B cell (primary cell): ENCODE results near the gene OTULINL. TPM values are rescaled to one million over a fixed set of nuclear protein-coding genes. Genes with fewer than 3 reads are reported as not detected.

Experiments used
- ATAC-seq: fragments of 200-7000 bp; cut with Tn5 transposase; one replicate; pipeline ENCODE4 v1.10.0; 2021; ENCODE audit warnings: low read depth, mild to moderate bottlenecking, moderate number of reproducible peaks, moderate library complexity
- CTCF ChIA-PET: fragments of 350-600 bp; sonication (Branson Sonifier 250); formaldehyde crosslinking; loops from one replicate; lab custom pipeline; 2021; ENCODE audit warnings: antibody characterized with exemption, inconsistent platforms; lab: Charles Lee
- POLR2A ChIA-PET: fragments of 350-600 bp; sonication (Branson Sonifier 250); formaldehyde crosslinking; loops from one replicate; lab custom pipeline; 2021; ENCODE audit warnings: antibody characterized with exemption; lab: Charles Lee
- DNase-seq: peaks from one replicate; pipeline ENCODE4 v3.0.0; 2013
- H2AFZ ChIP-seq: 2 replicates; pipeline ENCODE4 v1.6.1; 2012; ENCODE audit warnings: mild to moderate bottlenecking, low read depth, low read length; ENCODE audit not compliant: insufficient read depth, poor library complexity, severe bottlenecking
- H3K27ac ChIP-seq, 2 donors: 1 replicate in 1 of 2; 2 replicates in 1 of 2; pipeline ENCODE4 v1.5.1; 2012 to 2013; ENCODE audit warnings: low read length in 2 of 2, mild to moderate bottlenecking in 2 of 2, moderate library complexity in 1 of 2
- H3K27me3 ChIP-seq, 4 experiments: fragments of 200-600 bp in 1 of 4; sonication (generic) in 1 of 4; replicated peaks in 1 of 4; 1 replicate in 2 of 4; 2 replicates in 2 of 4; pipeline versions ENCODE4 v1.6.1 to v1.7.0; 2013 to 2016; ENCODE audit warnings: low read length in 3 of 4, mild to moderate bottlenecking in 2 of 4, mixed read lengths in 1 of 4, moderate library complexity in 1 of 4; ENCODE audit not compliant: insufficient read depth in 4 of 4, control insufficient read depth in 3 of 4; ENCODE audit errors: control extremely low read depth in 1 of 4
- H3K36me3 ChIP-seq, 2 experiments: replicated peaks in 1 of 2; 1 replicate in 1 of 2; 2 replicates in 1 of 2; pipeline versions ENCODE4 v1.6.1 to v1.7.1; 2013; ENCODE audit warnings: low read length in 1 of 2; ENCODE audit not compliant: insufficient read depth in 2 of 2, control insufficient read depth in 1 of 2; ENCODE audit errors: control extremely low read depth in 1 of 2, extremely low read depth in 1 of 2
- H3K4me1 ChIP-seq, 2 donors: fragments of 200-600 bp in 1 of 2; sonication (generic) in 1 of 2; 1 replicate in 1 of 2; 2 replicates in 1 of 2; pipeline versions ENCODE4 v1.5.1 to v1.6.1; 2013 to 2017; ENCODE audit warnings: low read length in 2 of 2; ENCODE audit not compliant: control insufficient read depth in 2 of 2, insufficient read depth in 2 of 2
- H3K4me2 ChIP-seq: replicated peaks from 2 replicates; pipeline ENCODE3; 2012; ENCODE audit warnings: mild to moderate bottlenecking, low read depth, low read length; ENCODE audit not compliant: poor library complexity, severe bottlenecking
- H3K4me3 ChIP-seq, 5 experiments: fragments of 200-600 bp in 1 of 5; sonication (generic) in 1 of 5; 1 replicate in 3 of 5; 2 replicates in 2 of 5; pipeline versions ENCODE4 v1.5.1 to v1.7.0; 2011 to 2016; ENCODE audit warnings: low read length in 4 of 5, mild to moderate bottlenecking in 4 of 5, low read depth in 2 of 5, control low read depth in 1 of 5, moderate library complexity in 1 of 5; ENCODE audit not compliant: insufficient read depth in 1 of 5; ENCODE audit errors: control extremely low read depth in 1 of 5, extremely low read depth in 1 of 5
- H3K79me2 ChIP-seq: fragments of 200-600 bp; sonication (generic); one replicate; pipeline ENCODE4 v1.6.0; 2016; ENCODE audit warnings: low read length; ENCODE audit not compliant: control insufficient read depth, insufficient read depth
- H3K9ac ChIP-seq: fragments of 200-600 bp; sonication (generic); 2 replicates; pipeline ENCODE4 v1.6.1; 2017; ENCODE audit warnings: mild to moderate bottlenecking, low read length, moderate library complexity
- H3K9me3 ChIP-seq, 3 donors: one replicate each; pipeline versions ENCODE4 v1.6.1 to v1.7.1; 2013; ENCODE audit warnings: low read length in 2 of 3; ENCODE audit not compliant: control insufficient read depth in 2 of 3, insufficient read depth in 1 of 3; ENCODE audit errors: control extremely low read depth in 1 of 3
- H4K20me1 ChIP-seq: 2 replicates; pipeline ENCODE4 v1.6.0; 2012; ENCODE audit warnings: mild to moderate bottlenecking, low read length; ENCODE audit not compliant: insufficient read depth, control insufficient read depth, poor library complexity, severe bottlenecking
- H3K27ac Mint-ChIP-seq: one replicate; pipeline ENCODE4 v1.8.0; 2021; ENCODE audit warnings: mixed read lengths
- H3K27me3 Mint-ChIP-seq: one replicate; pipeline ENCODE4 v1.8.0; 2021; ENCODE audit warnings: mixed read lengths
- H3K4me1 Mint-ChIP-seq: one replicate; pipeline ENCODE4 v1.8.0; 2021; ENCODE audit warnings: mixed read lengths
- H3K4me3 Mint-ChIP-seq: one replicate; pipeline ENCODE4 v1.8.0; 2021; ENCODE audit warnings: mixed read lengths
- H3K9me3 Mint-ChIP-seq: one replicate; pipeline ENCODE4 v1.8.0; 2022; ENCODE audit warnings: mixed read lengths; ENCODE audit not compliant: insufficient read depth
- EZH2 ChIP-seq: IDR thresholded peaks from 2 replicates; pipeline ENCODE4 v1.6.1; 2012; ENCODE audit warnings: borderline replicate concordance, low read depth, mild to moderate bottlenecking, moderate library complexity, low read length; ENCODE audit not compliant: insufficient read depth, poor library complexity, severe bottlenecking
- WGBS: methylation state at CpG from one replicate; pipeline ENCODE4 v1.1.5; 2013; ENCODE audit warnings: missing lambda C conversion rate; ENCODE audit not compliant: insufficient coverage; 5-methylcytosine and 5-hydroxymethylcytosine counted together
- intact Hi-C: fragments of 100-400 bp; cut with micrococcal nuclease; formaldehyde crosslinking; loops from one replicate; pipeline ENCODE4 v1.10.0; 2022
- polyA plus RNA-seq: library from polyadenylated mRNA; depleted of rRNA; stranded (reverse); fragments of >200 nt; gene quantifications from 2 replicates; pipeline ENCODE4 v1.2.3, GENCODE V29; 2012
- total RNA-seq, 2 donors: library from RNA; stranded (reverse); fragments of 120-200 nt in 1 of 2; gene quantifications; 1 replicate in 1 of 2; 2 replicates in 1 of 2; pipeline versions ENCODE4 v1.2.3 to v1.2.4, GENCODE V29; 2013 to 2022
- TF ChIP-seq, protein P1 (sequence below): fragments of 200-600 bp; IDR thresholded peaks from one replicate; pipeline ENCODE4 v1.8.0; 2022; ENCODE audit warnings: antibody characterized with exemption, mild to moderate bottlenecking

Gene OTULINL
- total and polyA plus RNA-seq, 2 donors (not counting 1 experiment from before 2014, with no cell fraction given): 0.33 to 0.81 TPM

DNA sequence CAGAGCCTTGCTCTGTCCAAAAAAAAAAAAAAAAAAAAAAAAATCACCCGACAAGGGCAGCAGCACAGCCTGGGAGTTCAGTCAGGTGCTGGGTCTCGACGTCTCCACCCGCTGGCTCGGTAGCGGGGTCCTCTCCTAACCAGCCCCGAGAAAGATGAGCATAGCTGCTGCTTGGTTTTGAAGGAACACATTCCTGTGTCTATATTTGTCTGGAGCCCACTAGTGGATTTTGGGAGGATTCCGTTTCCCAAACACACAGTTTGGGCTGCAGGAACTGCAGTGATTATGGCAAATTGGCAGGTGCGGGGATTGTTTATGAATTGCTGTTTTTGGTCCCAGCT is 1.2 kb downstream of the OTULINL start:
- Histone ChIP-seq H3K79me2 (no peaks in the 10 kb centered on the region), H3K27ac (no peak overlapping the region), H3K27me3 (peaks cover 0 to 39% (median 18%) of the 10 kb centered on the region in 4 experiments), H3K4me1 (peaks cover 9 to 14% of the 10 kb centered on the region in 2 donors), H2AFZ (no peak overlapping the region), H3K9me3 (peaks cover 0 to 4% (median 0%) of the 10 kb centered on the region in 3 donors), H3K9ac (no peak overlapping the region), H4K20me1 (no peaks in the 10 kb centered on the region), H3K4me3 (peak overlapping the region in 1 of 5 experiments; percentile 63), H3K4me2 (peak overlapping the region; percentile 98), H3K36me3 (no peaks in the 10 kb centered on the region)
- Mint-ChIP-seq H3K27me3 (peaks cover 44% of the 10 kb centered on the region), H3K9me3 (no peaks in the 10 kb centered on the region), H3K27ac (no peak overlapping the region), H3K4me3 (peak overlapping the region; percentile 74), H3K4me1 (peaks cover 5% of the 10 kb centered on the region)
- intact Hi-C loops: loop anchor here (5.0 to 10.0 kb wide), 3 partner anchors 85 to 438 kb away; partner anchors contain the start of gene TRIO
- POLR2A ChIA-PET: interaction anchor here (1.0 kb wide), 1 partner anchor 13 kb away, joined by 11 read pairs; no protein-coding TSS in a partner anchor
- CTCF ChIA-PET: interaction anchor here (1.0 kb wide), 1 partner anchor 10 kb away, joined by 3 read pairs; no protein-coding TSS in a partner anchor
- TF ChIP-seq, protein P1, sequence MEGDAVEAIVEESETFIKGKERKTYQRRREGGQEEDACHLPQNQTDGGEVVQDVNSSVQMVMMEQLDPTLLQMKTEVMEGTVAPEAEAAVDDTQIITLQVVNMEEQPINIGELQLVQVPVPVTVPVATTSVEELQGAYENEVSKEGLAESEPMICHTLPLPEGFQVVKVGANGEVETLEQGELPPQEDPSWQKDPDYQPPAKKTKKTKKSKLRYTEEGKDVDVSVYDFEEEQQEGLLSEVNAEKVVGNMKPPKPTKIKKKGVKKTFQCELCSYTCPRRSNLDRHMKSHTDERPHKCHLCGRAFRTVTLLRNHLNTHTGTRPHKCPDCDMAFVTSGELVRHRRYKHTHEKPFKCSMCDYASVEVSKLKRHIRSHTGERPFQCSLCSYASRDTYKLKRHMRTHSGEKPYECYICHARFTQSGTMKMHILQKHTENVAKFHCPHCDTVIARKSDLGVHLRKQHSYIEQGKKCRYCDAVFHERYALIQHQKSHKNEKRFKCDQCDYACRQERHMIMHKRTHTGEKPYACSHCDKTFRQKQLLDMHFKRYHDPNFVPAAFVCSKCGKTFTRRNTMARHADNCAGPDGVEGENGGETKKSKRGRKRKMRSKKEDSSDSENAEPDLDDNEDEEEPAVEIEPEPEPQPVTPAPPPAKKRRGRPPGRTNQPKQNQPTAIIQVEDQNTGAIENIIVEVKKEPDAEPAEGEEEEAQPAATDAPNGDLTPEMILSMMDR: no peak
- TF ChIP-seq EZH2: no peak
- ATAC-seq (no peak), DNase-seq (no peak)
- 70% methylated on average over 8 of the region's 9 CpGs for WGBS

DNA sequence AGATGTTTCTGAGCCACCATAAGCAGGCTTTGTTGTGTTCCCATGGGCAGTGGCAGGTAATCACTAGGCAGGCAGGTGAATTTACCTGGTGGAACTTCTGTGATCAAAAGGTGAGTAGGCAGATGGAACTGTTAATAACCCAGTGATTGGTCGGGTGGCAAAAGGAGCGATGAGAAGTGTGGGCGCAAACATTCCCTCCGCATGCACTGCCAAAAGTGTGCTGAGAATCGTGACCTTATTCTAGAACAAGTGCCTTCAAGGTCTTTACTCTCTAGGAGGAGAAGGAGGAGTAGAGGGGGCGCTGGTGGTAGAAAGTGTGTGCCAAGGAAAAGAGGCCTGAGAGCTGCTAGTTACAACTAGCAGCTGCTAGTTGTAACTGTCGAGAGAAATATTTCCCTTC is 3.3 kb downstream of the OTULINL start:
- Histone ChIP-seq H4K20me1 (no peaks in the 10 kb centered on the region), H3K27me3 (peaks cover 0 to 26% (median 14%) of the 10 kb centered on the region in 4 experiments), H3K36me3 (no peaks in the 10 kb centered on the region), H3K4me3 (no peak overlapping the region), H3K9ac (no peak overlapping the region), H3K4me2 (no peak overlapping the region), H2AFZ (no peak overlapping the region), H3K27ac (no peak overlapping the region), H3K9me3 (peaks cover 0 to 8% (median 0%) of the 10 kb centered on the region in 3 donors), H3K79me2 (no peaks in the 10 kb centered on the region), H3K4me1 (peaks cover 9 to 14% of the 10 kb centered on the region in 2 donors)
- Mint-ChIP-seq H3K4me1 (peaks cover 7% of the 10 kb centered on the region), H3K27me3 (peaks cover 27% of the 10 kb centered on the region), H3K27ac (no peak overlapping the region), H3K4me3 (no peak overlapping the region), H3K9me3 (no peaks in the 10 kb centered on the region)
- intact Hi-C loops: loop anchor here (5.0 to 10.0 kb wide), 3 partner anchors 82 to 440 kb away; partner anchors contain the start of gene TRIO
- ATAC-seq (no peak), DNase-seq (no peak)
- ChIA-PET CTCF (no interaction called here), POLR2A (no interaction called here)
- 98% methylated on average over 5 of the region's 7 CpGs for WGBS
- TF ChIP-seq, protein P1: no peak
- no peak for TF ChIP-seq EZH2
